Peyer's patch (tissue), 4 donors: ENCODE results near the gene TCP10L. TPM values are rescaled to one million over a fixed set of nuclear protein-coding genes. Genes with fewer than 3 reads are reported as not detected.
"Not testable (repeated sequence)": the region's sequence is repeated elsewhere in the genome, so short reads cannot be mapped to it uniquely, and the experiment has no call there.

Source experiments
- DNase-seq, 3 donors: peaks; one replicate each; pipeline ENCODE4 v3.0.0-alpha.2; 2017 to 2019
- H3K27ac ChIP-seq, 4 donors: fragments of 200-600 bp; sonication (generic); one replicate each; pipeline ENCODE4 v1.5.1; 2016 to 2019
- H3K27me3 ChIP-seq, 2 donors: fragments of 200-600 bp; sonication (generic); one replicate each; pipeline ENCODE4 v1.5.1; 2019
- H3K36me3 ChIP-seq, 3 donors: fragments of 200-600 bp; sonication (generic); one replicate each; pipeline ENCODE4 v1.5.1; 2016 to 2019
- H3K4me1 ChIP-seq, 4 donors: fragments of 200-600 bp; sonication (generic); one replicate each; pipeline ENCODE4 v1.5.1; 2016 to 2019
- H3K4me3 ChIP-seq, 4 donors: fragments of 200-600 bp; sonication (generic); 1 replicate in 3 of 4; 2 replicates in 1 of 4; pipeline ENCODE4 v1.5.1; 2016 to 2019; ENCODE audit warnings: mild to moderate bottlenecking in 1 of 4
- H3K9me3 ChIP-seq, 4 donors: fragments of 200-600 bp; sonication (generic); one replicate each; pipeline ENCODE4 v1.5.1; 2016 to 2019; ENCODE audit warnings: mild to moderate bottlenecking in 1 of 4
- CTCF ChIP-seq, 6 experiments: fragments of 450-650 bp in 4 of 6; fragments of 200-600 bp in 2 of 6; sonication (generic) in 1 of 6; IDR thresholded peaks; one replicate each; pipeline ENCODE4 v1.5.1; 2017 to 2019; ENCODE audit warnings: antibody characterized with exemption in 6 of 6, mild to moderate bottlenecking in 3 of 6, moderate library complexity in 1 of 6
- POLR2A ChIP-seq, 2 donors: fragments of 450-650 bp; IDR thresholded peaks; one replicate each; pipeline ENCODE4 v1.5.1; 2017; ENCODE audit warnings: antibody characterized with exemption in 2 of 2, mild to moderate bottlenecking in 2 of 2, moderate library complexity in 2 of 2
- total RNA-seq, 4 donors: library from RNA; depleted of rRNA; stranded (reverse); fragments of >200 nt; gene quantifications; one replicate each; pipeline ENCODE4 v1.1.0, GENCODE V29; 2016

Gene TCP10L
- total RNA-seq, 4 donors from 2014 or later = 9.9 TPM; not detected in 3

DNA sequence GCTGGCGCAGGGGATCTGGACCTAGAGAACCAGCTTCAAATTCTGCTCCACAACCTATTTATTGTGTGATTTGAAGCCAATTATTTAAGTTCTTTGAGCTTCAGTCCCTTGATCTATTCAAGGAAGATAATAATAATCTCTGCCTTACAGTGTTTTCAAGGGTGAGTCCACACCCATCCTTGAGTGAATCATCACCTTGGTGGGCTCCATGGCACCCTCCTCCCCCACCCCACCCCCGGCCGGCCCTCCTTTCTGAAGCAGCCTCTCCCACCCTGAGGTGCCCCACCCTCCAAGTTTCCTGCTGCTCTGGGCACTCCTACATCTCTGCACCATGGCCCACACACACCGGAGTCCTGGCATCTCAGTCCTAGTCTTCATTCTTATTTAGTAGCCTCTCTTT is 38.3 kb downstream of the TCP10L start:
- Histone ChIP-seq H3K27ac (no peak overlapping the region), H3K4me3 (no peak overlapping the region), H3K4me1 (no peaks in the 10 kb centered on the region), H3K27me3 (no peaks in the 10 kb centered on the region), H3K9me3 (no peaks in the 10 kb centered on the region), H3K36me3 (no peaks in the 10 kb centered on the region)
- no peak for TF ChIP-seq POLR2A (IDR thresholded peaks at IDR 0.05)
- no peak for TF ChIP-seq CTCF (IDR thresholded peaks at IDR 0.05)
- DNase-seq = no peak

DNA sequence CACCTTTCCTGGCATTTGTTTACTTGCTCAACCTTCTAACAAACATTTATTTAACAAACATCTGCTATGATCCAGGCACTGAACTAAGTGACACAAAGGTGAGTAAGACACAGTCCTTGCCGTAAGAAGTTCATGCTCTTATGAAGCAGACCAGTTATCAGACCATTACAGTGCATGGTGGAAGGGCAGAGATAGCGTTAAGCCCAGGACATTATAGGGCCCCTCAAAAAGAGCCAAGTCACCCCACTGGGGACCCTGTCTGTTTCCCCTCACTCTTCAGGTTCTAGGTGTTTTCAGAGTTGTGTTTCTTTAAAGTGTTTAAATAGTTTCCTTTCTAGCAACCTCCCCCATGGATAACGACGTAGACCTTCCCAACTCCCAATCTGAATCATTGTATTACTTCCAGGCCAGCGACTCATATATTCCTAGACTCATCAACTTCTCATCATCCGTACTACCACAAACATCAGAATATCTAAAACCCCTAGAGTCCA is 39.3 kb downstream of the TCP10L start:
- H3K27me3 ChIP-seq = no peaks in the 10 kb centered on the region
- TF ChIP-seq CTCF (IDR thresholded peaks at IDR 0.05) (no peak), POLR2A (IDR thresholded peaks at IDR 0.05) (no peak)

DNA sequence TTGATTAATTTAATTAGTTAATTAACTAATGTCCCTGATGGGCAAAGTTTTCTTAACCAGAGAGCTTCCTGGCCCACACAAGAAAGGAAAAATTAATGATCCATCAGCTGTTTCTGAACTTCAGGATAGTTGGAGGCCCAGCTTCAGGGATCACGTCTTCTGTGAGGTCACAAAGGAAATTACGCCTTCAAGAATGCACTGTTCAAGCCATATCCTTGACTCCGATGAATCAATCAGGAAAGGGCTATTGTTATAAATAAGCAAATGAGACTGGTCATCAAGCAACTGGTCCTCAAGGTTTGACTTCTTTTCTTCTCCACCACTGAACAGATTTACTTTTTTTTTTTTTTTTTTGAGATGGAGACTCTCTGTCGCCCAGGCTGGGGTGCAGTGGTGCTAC is 40.6 kb downstream of the TCP10L start:
- Histone ChIP-seq H3K27ac (no peak overlapping the region), H3K4me3 (no peak overlapping the region), H3K4me1 (no peaks in the 10 kb centered on the region), H3K27me3 (no peaks in the 10 kb centered on the region), H3K9me3 (no peaks in the 10 kb centered on the region), H3K36me3 (no peaks in the 10 kb centered on the region)
- TF ChIP-seq CTCF (IDR thresholded peaks at IDR 0.05) (no peak), POLR2A (IDR thresholded peaks at IDR 0.05) (no peak)
- DNase-seq = no peak

More for the DNA sequence above, 39.3 kb downstream of the TCP10L start:
- H3K4me3 ChIP-seq = no peak overlapping the region
- H3K9me3 ChIP-seq = no peaks in the 10 kb centered on the region
- H3K36me3 ChIP-seq = no peaks in the 10 kb centered on the region
- DNase-seq = no peak
- H3K4me1 ChIP-seq = no peaks in the 10 kb centered on the region
- no peak overlapping the region for H3K27ac ChIP-seq

DNA sequence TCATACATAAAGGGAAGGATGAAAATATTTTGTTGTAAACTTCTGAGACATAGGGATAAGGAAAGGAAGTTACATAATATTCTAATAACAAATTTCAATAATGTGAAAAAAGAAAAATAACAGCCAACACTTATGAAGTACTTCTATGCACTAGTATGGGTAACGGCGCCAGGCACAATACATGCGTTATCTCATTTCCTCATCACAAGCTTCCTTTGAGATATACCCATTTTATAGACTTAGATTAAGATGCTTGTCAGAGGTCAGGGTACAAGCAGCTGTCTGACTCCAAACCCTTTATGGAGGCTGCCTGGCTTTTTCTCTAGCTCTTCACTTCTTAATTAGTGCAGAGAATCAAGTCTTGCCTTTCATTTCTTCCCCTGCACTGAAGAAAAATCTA is 41.3 kb downstream of the TCP10L start:
- H3K9me3 ChIP-seq = no peaks in the 10 kb centered on the region
- H3K36me3 ChIP-seq = no peaks in the 10 kb centered on the region
- TF ChIP-seq CTCF (IDR thresholded peaks at IDR 0.05) = no peak
- H3K4me3 ChIP-seq = no peak overlapping the region
- no peaks in the 10 kb centered on the region for H3K4me1 ChIP-seq
- DNase-seq = no peak
- H3K27me3 ChIP-seq = no peaks in the 10 kb centered on the region
- H3K27ac ChIP-seq = no peak overlapping the region

- not testable (repeated sequence) for H3K36me3 ChIP-seq, H3K4me1 ChIP-seq, H3K4me3 ChIP-seq, H3K27ac ChIP-seq, DNase-seq, H3K9me3 ChIP-seq, H3K27me3 ChIP-seq
These were observed 42.3 kb downstream of the TCP10L start for GRCh38 chr21:32543056-32543455.

DNA sequence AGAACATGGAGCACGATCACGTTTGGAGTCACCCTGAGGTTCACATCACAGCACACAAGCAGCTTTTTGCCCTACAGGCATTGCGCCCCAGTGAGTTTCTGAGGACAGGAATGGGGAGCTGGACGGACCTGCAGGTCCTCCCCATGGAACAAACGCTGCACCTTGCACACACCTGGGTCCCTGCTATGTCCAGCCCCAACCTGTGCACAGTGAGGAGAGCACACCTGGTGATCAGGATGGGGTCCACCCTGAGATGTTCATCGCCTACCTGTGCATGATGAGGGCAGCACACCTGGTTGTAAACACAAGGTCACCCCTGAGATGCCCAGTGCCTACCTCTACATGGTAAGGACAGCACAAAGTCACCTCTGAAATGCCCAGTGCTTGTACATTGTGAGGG is 45.9 kb downstream of the TCP10L start:
- Histone ChIP-seq H3K36me3 (no peaks in the 10 kb centered on the region), H3K9me3 (no peaks in the 10 kb centered on the region), H3K27me3 (no peaks in the 10 kb centered on the region), H3K27ac (no peak overlapping the region), H3K4me3 (no peak overlapping the region), H3K4me1 (no peaks in the 10 kb centered on the region)
- no peak for TF ChIP-seq CTCF (IDR thresholded peaks at IDR 0.05)
- TF ChIP-seq POLR2A (IDR thresholded peaks at IDR 0.05) = no peak
- DNase-seq = no peak
